GM12878 (cell line): ENCODE data around the gene ADGRL3. TPM values are rescaled to one million over a fixed set of nuclear protein-coding genes. Genes with fewer than 3 reads are reported as not detected.

Experiments used
- ATAC-seq: fragments of 200-7000 bp; cut with Tn5 transposase; 3 replicates; pipeline ENCODE4 v1.9.1; 2020; ENCODE audit warnings: mild to moderate bottlenecking, moderate library complexity
- BruUV-seq: library from RNA; stranded (reverse); fragments of 400-500 nt; replicated peaks from 2 replicates; lab custom pipeline; 2021; lab: Mats Ljungman, UMichigan
- CTCF ChIA-PET: fragments of 300-600 bp; sonication (Branson Sonifier 250); formaldehyde crosslinking; extraction: SDS; loops from one replicate; lab custom pipeline; 2021; ENCODE audit warnings: inconsistent platforms; lab: Yijun Ruan, JAX
- POLR2A ChIA-PET: fragments of 350-600 bp; formaldehyde crosslinking; extraction: SDS; loops from one replicate; lab custom pipeline; 2021; ENCODE audit warnings: inconsistent platforms; lab: Charles Lee
- RAD21 ChIA-PET: fragments of 300-600 bp; sonication (Branson Sonifier 250); formaldehyde crosslinking; loops from one replicate; lab custom pipeline; 2023; ENCODE audit warnings: antibody characterized with exemption; ENCODE audit not compliant: unreplicated experiment; lab: Charles Lee
- SMC1A ChIA-PET: fragments of 300-600 bp; sonication (Branson Sonifier 250); formaldehyde crosslinking; loops from one replicate; lab custom pipeline; 2023; ENCODE audit not compliant: unreplicated experiment, uncharacterized antibody; lab: Charles Lee
- DNase-seq: peaks from one replicate; pipeline ENCODE4 v3.0.0-alpha.2; 2011; ENCODE audit warnings: low read depth, low spot score
- FAIRE-seq: peaks from 3 replicates; lab custom pipeline; 2011; peaks lifted over from hg19 to GRCh38; lab: Jason Lieb, UNC
- H2AFZ ChIP-seq: 2 replicates; pipeline ENCODE4 v1.6.0; 2011; ENCODE audit warnings: low read depth, low read length, control low read depth; ENCODE audit not compliant: control insufficient read depth
- H3K27ac ChIP-seq: 2 replicates; pipeline ENCODE4 v1.5.1; 2011; ENCODE audit warnings: control low read depth; ENCODE audit not compliant: control insufficient read depth, insufficient read depth
- H3K27me3 ChIP-seq, 2 experiments: replicated peaks in 1 of 2; 2 replicates each; pipeline versions ENCODE4 v1.6.0 to v1.6.1; 2011; ENCODE audit warnings: low read length in 1 of 2; ENCODE audit not compliant: control insufficient read depth in 2 of 2, insufficient read depth in 2 of 2
- H3K36me3 ChIP-seq, 2 experiments: 2 replicates each; pipeline ENCODE4 v1.5.1; 2011; ENCODE audit warnings: low read length in 1 of 2; ENCODE audit not compliant: control insufficient read depth in 2 of 2, insufficient read depth in 2 of 2
- H3K4me1 ChIP-seq: 2 replicates; pipeline ENCODE4 v1.6.1; 2011; ENCODE audit warnings: mild to moderate bottlenecking, low read length, moderate library complexity, mixed read lengths; ENCODE audit not compliant: control insufficient read depth, insufficient read depth
- H3K4me2 ChIP-seq: 2 replicates; pipeline ENCODE4 v1.6.0; 2011; ENCODE audit warnings: control low read depth; ENCODE audit not compliant: control insufficient read depth, insufficient read depth
- H3K4me3 ChIP-seq: fragments of 200-600 bp; sonication (generic); 2 replicates; pipeline ENCODE4 v1.5.1; 2016
- H3K79me2 ChIP-seq: 2 replicates; pipeline ENCODE4 v1.6.0; 2011; ENCODE audit warnings: low read length; ENCODE audit not compliant: control insufficient read depth, insufficient read depth
- H3K9ac ChIP-seq: 2 replicates; pipeline ENCODE4 v1.8.0; 2011; ENCODE audit warnings: low read length, control low read depth, mixed read lengths; ENCODE audit not compliant: control insufficient read depth, insufficient read depth
- H3K9me3 ChIP-seq: replicated peaks from 3 replicates; pipeline ENCODE4 v1.5.1; 2011; ENCODE audit warnings: mild to moderate bottlenecking, low read length; ENCODE audit not compliant: control insufficient read depth, insufficient read depth
- H4K20me1 ChIP-seq: 2 replicates; pipeline ENCODE4 v1.6.0; 2011; ENCODE audit not compliant: control insufficient read depth, insufficient read depth
- BRCA1 ChIP-seq: IDR thresholded peaks from 2 replicates; pipeline ENCODE4 v1.6.1; 2011; ENCODE audit warnings: low read depth, low read length, improper control_type of control experiment
- CBX5 ChIP-seq: sonication (generic); IDR thresholded peaks from 2 replicates; pipeline ENCODE4 v1.6.1; 2016; ENCODE audit warnings: low read depth, moderate library complexity, mild to moderate bottlenecking, inconsistent platforms
- CHD2 ChIP-seq: IDR thresholded peaks from 2 replicates; pipeline ENCODE4 v1.6.1; 2011; ENCODE audit warnings: low read depth, low read length, improper control_type of control experiment, borderline replicate concordance
- EZH2 ChIP-seq: IDR thresholded peaks from 2 replicates; pipeline ENCODE4 v1.6.1; 2012; ENCODE audit warnings: low read depth, mild to moderate bottlenecking, control low read depth, inconsistent platforms, low read length, borderline replicate concordance; ENCODE audit not compliant: control insufficient read depth
- GABPA ChIP-seq: IDR thresholded peaks from 2 replicates; pipeline ENCODE4 v1.6.1; 2014; ENCODE audit warnings: antibody characterized with exemption, low read depth, mild to moderate bottlenecking, inconsistent platforms
- MXI1 ChIP-seq: fragments of 150-350 bp; IDR thresholded peaks from 2 replicates; pipeline ENCODE4 v1.6.1; 2011; ENCODE audit warnings: low read depth, mild to moderate bottlenecking, inconsistent platforms, low read length, improper control_type of control experiment
- NR2C1 ChIP-seq: fragments of 450-650 bp; IDR thresholded peaks from 2 replicates; pipeline ENCODE4 v1.6.1; 2017; ENCODE audit warnings: antibody characterized with exemption, mild to moderate bottlenecking, moderate library complexity
- NR2C2 ChIP-seq: IDR thresholded peaks from 2 replicates; pipeline ENCODE4 v1.6.1; 2011; ENCODE audit warnings: borderline replicate concordance, low read depth; ENCODE audit not compliant: control insufficient read depth, insufficient read length
- RAD51 ChIP-seq: fragments of 450-650 bp; IDR thresholded peaks from 2 replicates; pipeline ENCODE4 v1.6.1; 2016; ENCODE audit warnings: moderate library complexity, mild to moderate bottlenecking, inconsistent platforms
- SMARCA5 ChIP-seq: fragments of 450-650 bp; IDR thresholded peaks from 2 replicates; pipeline ENCODE4 v1.6.1; 2017; ENCODE audit warnings: mild to moderate bottlenecking
- SREBF1 ChIP-seq: IDR thresholded peaks from 2 replicates; pipeline ENCODE4 v1.6.1; 2012; ENCODE audit warnings: mild to moderate bottlenecking, low read length
- SUPT20H ChIP-seq: IDR thresholded peaks from 2 replicates; pipeline ENCODE4 v1.6.1; 2011; ENCODE audit warnings: low read depth, mild to moderate bottlenecking, low read length, moderate library complexity, borderline replicate concordance; ENCODE audit not compliant: control insufficient read depth
- TCF12 ChIP-seq: IDR thresholded peaks from 2 replicates; pipeline ENCODE4 v1.6.1; 2011; ENCODE audit warnings: low read depth, mild to moderate bottlenecking, low read length
- WRNIP1 ChIP-seq: IDR thresholded peaks from 2 replicates; pipeline ENCODE4 v1.6.1; 2011; ENCODE audit warnings: low read depth, low read length, improper control_type of control experiment, borderline replicate concordance
- YY1 ChIP-seq: IDR thresholded peaks from 2 replicates; pipeline ENCODE4 v1.6.1; 2011; ENCODE audit warnings: low read depth, mild to moderate bottlenecking, low read length
- ZNF207 ChIP-seq: fragments of 450-650 bp; IDR thresholded peaks from 2 replicates; pipeline ENCODE4 v1.6.1; 2014; ENCODE audit warnings: antibody characterized with exemption, mild to moderate bottlenecking, borderline replicate concordance
- ZNF24 ChIP-seq: fragments of 450-650 bp; IDR thresholded peaks from 2 replicates; pipeline ENCODE4 v1.6.1; 2017; ENCODE audit warnings: antibody characterized with exemption, mild to moderate bottlenecking
- WGBS: methylation state at CpG from one replicate; pipeline ENCODE4 v1.1.6; 2016; ENCODE audit warnings: low lambda C conversion rate; ENCODE audit not compliant: insufficient replicate concordance, insufficient coverage; ENCODE audit errors: missing lambda C conversion rate; 5-methylcytosine and 5-hydroxymethylcytosine counted together
- in situ Hi-C: fragments of 300-500 bp; cut with MboI; formaldehyde crosslinking; loops from 9 replicates; pipeline ENCODE4 v1.14.3; 2018; ENCODE audit warnings: mixed read lengths
- intact Hi-C: fragments of 100-400 bp; cut with micrococcal nuclease; formaldehyde crosslinking; loops from one replicate; pipeline ENCODE4 v1.14.2; 2022; ENCODE audit not compliant: unreplicated experiment
- polyA plus RNA-seq, 11 experiments: library from polyadenylated mRNA; depleted of rRNA in 4 of 11; unstranded in 6 of 11; stranded (reverse) in 5 of 11; fragments of >200 nt; fragmentation: Nextera tagmentation in 4 of 11; fragmentation: Illumina TruSeq in 1 of 11; extraction: Ambion mirVana in 4 of 11; extraction: Trizol in 1 of 11; gene quantifications; 1 replicate in 1 of 11; 2 replicates in 10 of 11; pipeline versions ENCODE4 v1.2.1 to v1.2.3, GENCODE V29; 2011 to 2016; ENCODE audit warnings: inconsistent platforms in 2 of 11, missing spikeins in 2 of 11, low read depth in 1 of 11
- total RNA-seq, 4 experiments: library from RNA; depleted of rRNA in 3 of 4; stranded (reverse); fragments of >200 nt in 3 of 4; fragmentation: Illumina TruSeq in 1 of 4; extraction: Trizol in 1 of 4; gene quantifications; 2 replicates each; pipeline versions ENCODE4 v1.2.1 to v1.2.3, GENCODE V29; 2013 to 2021
- TF ChIP-seq, protein P1 (sequence below): fragments of 450-650 bp; formaldehyde crosslinking; IDR thresholded peaks from 2 replicates; pipeline ENCODE4 v1.5.0; 2022; ENCODE audit warnings: mild to moderate bottlenecking, missing genetic modification characterization
- TF ChIP-seq, protein P2 (sequence below): fragments of 450-650 bp; IDR thresholded peaks from 2 replicates; pipeline ENCODE4 v1.6.1; 2017; ENCODE audit warnings: borderline replicate concordance

The ADGRL3 gene
- total and polyA plus RNA-seq, 10 of the 15 experiments (the other 5 are each of a cell fraction or from before 2014, with no cell fraction given) = 1.1 TPM; not detected in 9

DNA sequence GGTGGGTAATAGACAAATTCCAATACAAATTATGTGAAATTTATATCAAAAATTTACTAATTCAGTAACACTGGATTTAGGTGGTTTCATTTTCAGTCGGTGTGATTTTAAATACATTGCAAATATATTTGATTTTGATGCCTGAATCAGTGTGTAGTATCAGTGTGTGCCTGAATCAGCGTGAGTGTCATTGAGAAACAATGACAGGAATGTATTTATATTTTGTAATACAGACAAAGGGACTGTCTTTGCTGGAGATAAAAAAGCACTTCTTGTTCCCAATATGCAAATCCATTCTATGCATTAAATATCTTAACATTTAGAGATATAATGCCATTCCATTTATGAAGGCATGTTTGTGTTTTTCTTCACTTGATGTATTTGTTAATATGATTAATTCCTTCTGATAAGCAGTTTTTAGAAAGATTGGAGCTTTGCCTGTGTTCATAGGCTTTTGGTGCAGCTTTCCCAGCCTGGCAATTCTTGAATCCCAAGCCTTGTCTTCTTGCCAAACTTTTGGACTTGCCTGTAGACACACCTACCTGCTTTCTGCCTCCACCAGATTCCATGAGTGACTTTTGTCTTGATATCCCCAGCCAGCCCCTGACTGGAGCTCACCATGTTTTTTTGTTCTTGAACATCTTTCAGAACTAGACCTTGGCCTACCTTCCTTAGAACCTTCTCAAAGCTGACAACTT is 243.8 kb downstream of the ADGRL3 start (continued):
- TF ChIP-seq, protein P1, sequence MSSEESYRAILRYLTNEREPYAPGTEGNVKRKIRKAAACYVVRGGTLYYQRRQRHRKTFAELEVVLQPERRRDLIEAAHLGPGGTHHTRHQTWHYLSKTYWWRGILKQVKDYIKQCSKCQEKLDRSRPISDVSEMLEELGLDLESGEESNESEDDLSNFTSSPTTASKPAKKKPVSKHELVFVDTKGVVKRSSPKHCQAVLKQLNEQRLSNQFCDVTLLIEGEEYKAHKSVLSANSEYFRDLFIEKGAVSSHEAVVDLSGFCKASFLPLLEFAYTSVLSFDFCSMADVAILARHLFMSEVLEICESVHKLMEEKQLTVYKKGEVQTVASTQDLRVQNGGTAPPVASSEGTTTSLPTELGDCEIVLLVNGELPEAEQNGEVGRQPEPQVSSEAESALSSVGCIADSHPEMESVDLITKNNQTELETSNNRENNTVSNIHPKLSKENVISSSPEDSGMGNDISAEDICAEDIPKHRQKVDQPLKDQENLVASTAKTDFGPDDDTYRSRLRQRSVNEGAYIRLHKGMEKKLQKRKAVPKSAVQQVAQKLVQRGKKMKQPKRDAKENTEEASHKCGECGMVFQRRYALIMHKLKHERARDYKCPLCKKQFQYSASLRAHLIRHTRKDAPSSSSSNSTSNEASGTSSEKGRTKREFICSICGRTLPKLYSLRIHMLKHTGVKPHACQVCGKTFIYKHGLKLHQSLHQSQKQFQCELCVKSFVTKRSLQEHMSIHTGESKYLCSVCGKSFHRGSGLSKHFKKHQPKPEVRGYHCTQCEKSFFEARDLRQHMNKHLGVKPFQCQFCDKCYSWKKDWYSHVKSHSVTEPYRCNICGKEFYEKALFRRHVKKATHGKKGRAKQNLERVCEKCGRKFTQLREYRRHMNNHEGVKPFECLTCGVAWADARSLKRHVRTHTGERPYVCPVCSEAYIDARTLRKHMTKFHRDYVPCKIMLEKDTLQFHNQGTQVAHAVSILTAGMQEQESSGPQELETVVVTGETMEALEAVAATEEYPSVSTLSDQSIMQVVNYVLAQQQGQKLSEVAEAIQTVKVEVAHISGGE (CRISPR knock-in tag) = no peak
- no peak for TF ChIP-seq WRNIP1

DNA sequence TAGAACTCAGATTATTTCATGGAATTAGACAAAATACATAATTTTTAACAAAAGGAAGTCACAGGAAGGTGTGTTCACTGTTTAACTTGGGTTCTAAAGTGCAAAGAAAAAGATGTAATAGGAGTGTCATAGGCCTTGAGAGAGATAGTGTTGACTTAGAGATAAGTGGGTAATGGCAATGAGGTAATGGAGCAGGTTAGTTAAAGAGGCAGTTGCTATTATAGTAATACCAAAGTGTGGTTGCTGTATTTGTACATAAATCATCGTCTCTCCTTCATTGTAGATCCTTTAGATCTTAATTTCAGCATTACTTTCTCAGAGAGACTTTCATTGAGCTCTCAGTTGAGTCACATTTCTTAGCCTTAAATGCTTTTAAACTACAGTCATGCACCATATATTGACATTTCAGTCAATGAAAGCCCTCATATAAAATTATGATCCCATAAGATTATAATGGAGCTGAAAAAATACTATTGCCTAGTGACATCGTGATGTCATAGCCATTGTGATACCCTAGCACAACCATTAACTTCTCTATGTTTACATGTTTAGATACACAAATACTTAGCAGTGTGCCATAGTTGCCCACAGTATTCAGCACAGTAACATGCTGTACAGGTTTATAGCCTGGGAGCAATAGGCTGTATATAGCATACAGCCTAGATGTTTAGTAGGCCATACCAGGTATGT is 245.4 kb downstream of the ADGRL3 start:
- intact Hi-C loops = no loop called here
- ChIA-PET SMC1A (interaction anchor here (1.4 kb wide), 1 partner anchor 10 kb away, joined by 3 read pairs; no protein-coding TSS in a partner anchor), CTCF (no interaction called here), RAD21 (no interaction called here), POLR2A (no interaction called here)
- Histone ChIP-seq H3K4me3 (no peak overlapping the region), H3K27me3 (no peaks in the 10 kb centered on the region), H3K9me3 (no peaks in the 10 kb centered on the region), H3K9ac (no peak overlapping the region), H3K4me1 (no peaks in the 10 kb centered on the region), H3K79me2 (no peaks in the 10 kb centered on the region), H3K27ac (no peak overlapping the region), H2AFZ (no peak overlapping the region), H3K36me3 (no peaks in the 10 kb centered on the region), H4K20me1 (no peaks in the 10 kb centered on the region), H3K4me2 (no peak overlapping the region)
- in situ Hi-C loops = no loop called here
- 21% methylated on average over 2 of the region's 2 CpGs for WGBS
- DNase-seq (no peak), FAIRE-seq (no peak), ATAC-seq (no peak)
- no TSS peak for BruUV-seq
- TF ChIP-seq, protein P2, sequence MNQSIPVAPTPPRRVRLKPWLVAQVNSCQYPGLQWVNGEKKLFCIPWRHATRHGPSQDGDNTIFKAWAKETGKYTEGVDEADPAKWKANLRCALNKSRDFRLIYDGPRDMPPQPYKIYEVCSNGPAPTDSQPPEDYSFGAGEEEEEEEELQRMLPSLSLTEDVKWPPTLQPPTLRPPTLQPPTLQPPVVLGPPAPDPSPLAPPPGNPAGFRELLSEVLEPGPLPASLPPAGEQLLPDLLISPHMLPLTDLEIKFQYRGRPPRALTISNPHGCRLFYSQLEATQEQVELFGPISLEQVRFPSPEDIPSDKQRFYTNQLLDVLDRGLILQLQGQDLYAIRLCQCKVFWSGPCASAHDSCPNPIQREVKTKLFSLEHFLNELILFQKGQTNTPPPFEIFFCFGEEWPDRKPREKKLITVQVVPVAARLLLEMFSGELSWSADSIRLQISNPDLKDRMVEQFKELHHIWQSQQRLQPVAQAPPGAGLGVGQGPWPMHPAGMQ = no peak
- TF ChIP-seq NR2C2 (no peak), SREBF1 (no peak), MXI1 (no peak), SUPT20H (no peak), NR2C1 (no peak), CHD2 (no peak), EZH2 (no peak), YY1 (no peak), ZNF24 (no peak), TCF12 (no peak), CBX5 (no peak), ZNF207 (no peak), BRCA1 (no peak), SMARCA5 (no peak), RAD51 (no peak), GABPA (no peak)
